GM21423 (cell line): ENCODE results near the gene MYF5.

Experiments
- ATAC-seq: cut with Tn5 transposase; IDR thresholded peaks from one replicate; pipeline ENCODE4 v1.9.1; 2021; ENCODE audit warnings: mild to moderate bottlenecking, moderate library complexity; ENCODE audit not compliant: unreplicated experiment

The MYF5 gene

DNA sequence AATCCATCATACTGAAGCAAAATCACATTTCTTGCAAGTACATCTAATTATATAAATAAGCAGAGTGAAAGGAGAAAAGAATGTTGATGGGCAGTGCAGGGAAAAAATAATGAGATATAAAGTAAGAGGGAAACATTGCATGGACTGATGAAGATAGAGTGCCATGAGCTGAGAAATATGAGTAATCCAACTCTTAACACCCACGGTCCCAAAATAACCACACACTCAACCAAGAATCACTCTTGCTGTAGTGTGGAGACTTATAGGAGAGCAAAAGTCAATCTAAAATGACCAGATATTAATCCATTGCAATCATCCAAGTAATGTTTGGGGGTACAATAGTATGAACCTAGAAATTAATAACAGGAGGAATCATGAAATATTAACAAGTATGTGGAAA, 40.2 kb downstream of the MYF5 start:
- no peak for ATAC-seq

DNA sequence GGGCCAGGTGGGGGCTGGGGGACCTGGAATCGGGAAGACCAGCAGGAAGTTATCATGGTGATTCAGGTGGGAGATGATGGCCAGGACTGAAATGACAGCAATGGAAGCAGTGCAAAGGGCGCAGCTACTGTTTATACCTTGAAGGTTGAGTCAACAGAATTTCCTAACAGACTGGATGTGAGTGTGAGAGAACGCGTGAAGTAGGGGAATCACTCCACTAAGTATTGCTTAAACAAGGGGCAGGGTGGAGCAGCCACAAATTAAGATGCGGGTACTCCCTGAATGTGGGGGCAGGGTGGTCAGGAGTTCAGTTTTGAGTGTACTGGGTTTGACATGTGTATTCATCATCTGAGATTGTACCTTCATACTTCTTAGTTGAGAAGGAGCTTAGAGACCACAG, 45.1 kb downstream of the MYF5 start:
- ATAC-seq = no peak

DNA sequence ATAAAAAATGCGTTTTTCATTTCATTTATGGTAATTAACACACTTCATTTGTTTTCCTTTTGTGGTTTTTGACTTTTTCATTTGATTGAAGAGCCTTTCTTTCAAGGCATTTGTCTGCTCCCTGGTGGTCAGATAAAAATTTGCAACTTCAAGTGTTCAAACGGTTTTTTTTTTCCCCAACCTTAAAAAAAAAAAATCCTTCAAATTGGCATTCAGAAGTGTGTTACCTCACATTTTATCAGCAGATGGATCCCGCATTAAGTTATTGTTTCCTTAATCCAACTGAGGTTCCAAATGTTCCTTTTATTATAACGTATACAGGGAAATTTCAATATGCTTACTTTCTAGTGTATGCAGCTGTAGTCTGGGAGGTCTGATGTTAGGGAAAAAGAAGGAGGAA, 47.2 kb downstream of the MYF5 start:
- no peak for ATAC-seq

GRCh38 chr12:80766210-80766609, 49.5 kb downstream of the MYF5 start:
- no peak for ATAC-seq

- peak; percentile 96 for ATAC-seq
These were observed 50.2 kb downstream of the MYF5 start for GRCh38 chr12:80766897-80767296.
